K562 (cell line): Measurements from ENCODE around the gene AIFM1. TPM values are rescaled to one million over a fixed set of nuclear protein-coding genes. Genes with fewer than 3 reads are reported as not detected.

Experiments
- AFF1 ChIP-seq, 2 experiments: fragments of 450-650 bp; IDR thresholded peaks; 2 replicates each; pipeline ENCODE4 v1.6.1; 2018; ENCODE audit warnings: mild to moderate bottlenecking in 2 of 2, low read depth in 1 of 2; ENCODE audit not compliant: partially characterized antibody in 2 of 2
- ATF1 ChIP-seq, 2 experiments: fragments of 450-650 bp in 1 of 2; IDR thresholded peaks; 2 replicates each; pipeline ENCODE4 v1.6.1; 2016; ENCODE audit warnings: missing compliant biosample characterization in 1 of 2, missing genetic modification characterization in 1 of 2
- CBFB ChIP-seq: sonication (generic); formaldehyde crosslinking; IDR thresholded peaks from 2 replicates; pipeline ENCODE4 v1.4.0; 2020; ENCODE audit warnings: mild to moderate bottlenecking, missing genetic modification reagents
- DPF2 ChIP-seq: fragments of 450-650 bp; IDR thresholded peaks from 2 replicates; pipeline ENCODE4 v1.6.1; 2016
- E2F4 ChIP-seq: sonication (generic); formaldehyde crosslinking; IDR thresholded peaks from 2 replicates; pipeline ENCODE4 v1.8.0; 2022; ENCODE audit warnings: mild to moderate bottlenecking, low read depth, missing genetic modification reagents
- ELK3 ChIP-seq: fragments of 450-650 bp; formaldehyde crosslinking; IDR thresholded peaks from 2 replicates; pipeline ENCODE4 v1.4.0; 2020; ENCODE audit warnings: mild to moderate bottlenecking
- FOXP1 ChIP-seq: sonication (generic); formaldehyde crosslinking; IDR thresholded peaks from 2 replicates; pipeline ENCODE4 v1.8.0; 2022; ENCODE audit warnings: mild to moderate bottlenecking, missing genetic modification reagents
- HNRNPK ChIP-seq: fragments of 200-400 bp; formaldehyde crosslinking; IDR thresholded peaks from one replicate; pipeline ENCODE4 v1.6.1; 2018; ENCODE audit warnings: mild to moderate bottlenecking, low read depth, low read length; ENCODE audit not compliant: poor library complexity, severe bottlenecking
- KAT8 ChIP-seq: fragments of 450-650 bp; IDR thresholded peaks from 2 replicates; pipeline ENCODE4 v1.6.1; 2016; ENCODE audit warnings: low read depth, mild to moderate bottlenecking
- KLF10 ChIP-seq: fragments of 250-450 bp; sonication (Bioruptor Pico); IDR thresholded peaks from 2 replicates; pipeline ENCODE4 v1.6.1; 2021; ENCODE audit warnings: matching md5 sums
- LEF1 ChIP-seq: fragments of 450-650 bp; IDR thresholded peaks from 2 replicates; pipeline ENCODE4 v1.6.1; 2016; ENCODE audit warnings: mild to moderate bottlenecking
- MAX ChIP-seq: sonication (generic); formaldehyde crosslinking; IDR thresholded peaks from 2 replicates; pipeline ENCODE4 v1.9.0; 2022; ENCODE audit warnings: mild to moderate bottlenecking, missing genetic modification reagents
- MBD1 ChIP-seq: fragments of 250-450 bp; sonication (Bioruptor Pico); IDR thresholded peaks from 2 replicates; pipeline ENCODE4 v1.8.0; 2022; ENCODE audit warnings: inconsistent platforms
- PHF21A ChIP-seq: fragments of 450-650 bp; IDR thresholded peaks from 2 replicates; pipeline ENCODE4 v1.6.1; 2017; ENCODE audit warnings: low read depth, borderline replicate concordance
- PPARD ChIP-seq: fragments of 250-450 bp; sonication (Bioruptor Pico); IDR thresholded peaks from 2 replicates; pipeline ENCODE4 v1.8.0; 2022; ENCODE audit warnings: inconsistent platforms, mild to moderate bottlenecking, moderate library complexity
- RNF2 ChIP-seq: sonication (generic); IDR thresholded peaks from 2 replicates; pipeline ENCODE4 v1.6.1; 2016
- TCF7 ChIP-seq: sonication (generic); IDR thresholded peaks from 2 replicates; pipeline ENCODE4 v1.6.1; 2016; ENCODE audit warnings: antibody characterized with exemption, borderline replicate concordance
- ZKSCAN8 ChIP-seq: fragments of 200-800 bp; sonication (Bioruptor generic); IDR thresholded peaks from 2 replicates; pipeline ENCODE4 v1.6.1; 2016; ENCODE audit warnings: missing genetic modification characterization, missing compliant biosample characterization
- ZNF263 ChIP-seq: sonication (generic); formaldehyde crosslinking; IDR thresholded peaks from 2 replicates; pipeline ENCODE4 v1.8.0; 2022; ENCODE audit warnings: mild to moderate bottlenecking, missing genetic modification reagents, borderline replicate concordance
- ZNF584 ChIP-seq: fragments of 200-800 bp; sonication (Bioruptor generic); IDR thresholded peaks from 2 replicates; pipeline ENCODE4 v1.6.1; 2016; ENCODE audit warnings: low read depth, mild to moderate bottlenecking, missing genetic modification characterization, missing compliant biosample characterization
- polyA plus RNA-seq, 8 experiments: library from polyadenylated mRNA; depleted of rRNA in 4 of 8; stranded (reverse) in 5 of 8; unstranded in 3 of 8; fragments of >200 nt; fragmentation: Nextera tagmentation in 2 of 8; fragmentation: Illumina TruSeq in 1 of 8; extraction: Ambion mirVana in 2 of 8; extraction: Trizol in 1 of 8; gene quantifications; 2 replicates each; pipeline versions ENCODE4 v1.2.1 to v1.2.3, GENCODE V29; 2011 to 2014; ENCODE audit warnings: inconsistent platforms in 1 of 8, missing spikeins in 1 of 8
- total RNA-seq, 7 experiments: library from RNA; depleted of rRNA in 6 of 7; stranded (reverse); fragments of >200 nt in 6 of 7; fragmentation: Illumina TruSeq in 2 of 7; extraction: Trizol in 2 of 7; gene quantifications; 2 replicates each; pipeline versions ENCODE4 v1.2.1 to v1.2.3, GENCODE V29; 2011 to 2021; ENCODE audit warnings: low replicate concordance in 1 of 7

AIFM1 gene
- total and polyA plus RNA-seq, 9 of the 15 experiments (the other 6 are each of a cell fraction or from before 2014, with no cell fraction given) = 51.0 to 117 (median 91.2) TPM

GRCh38 chrX:130082244-130083106 lies 83.2 kb downstream of the AIFM1 start (continued):
- no peak for TF ChIP-seq ZNF584
- no peak for TF ChIP-seq MBD1
- no peak for TF ChIP-seq FOXP1 (CRISPR knock-in tag)
- TF ChIP-seq ZKSCAN8 (CRISPR knock-in tag) = no peak
- no peak for TF ChIP-seq HNRNPK
- no peak for TF ChIP-seq KAT8
- no peak for TF ChIP-seq AFF1 (IDR thresholded peaks at IDR 0.05; ENCODE audit: low read depth in 1 of 2, partially characterized antibody in 2 of 2)
- no peak for TF ChIP-seq ATF1 (CRISPR knock-in tag; IDR thresholded peaks at IDR 0.05)
- peak; percentile 57 for TF ChIP-seq ATF1 (tag; IDR thresholded peaks at IDR 0.05)
- peak; percentile 82; the same call in 1 of the 2 replicates for TF ChIP-seq RNF2
- TF ChIP-seq ELK3 (CRISPR knock-in tag) = no peak
- no peak for TF ChIP-seq PHF21A
- TF ChIP-seq DPF2 = 0 out of 2 replicates have a peak, but pooled peaks have one; percentile 18
- TF ChIP-seq ZNF263 (CRISPR knock-in tag) = peak; percentile 40; the same call in 1 of the 2 replicates
- TF ChIP-seq TCF7 = no peak
- TF ChIP-seq MAX (CRISPR knock-in tag) = peak; percentile 85
- TF ChIP-seq PPARD (CRISPR knock-in tag) = no peak
- TF ChIP-seq CBFB (CRISPR knock-in tag) = no peak
- TF ChIP-seq KLF10 (CRISPR knock-in tag) = no peak
- TF ChIP-seq E2F4 (CRISPR knock-in tag) = no peak
- TF ChIP-seq LEF1 = peak; percentile 43; the same call in 1 of the 2 replicates
